GM18873 (cell line): ENCODE results near the gene SNRPA.
A peak's percentile ranks its signal among the peaks of the same experiment; 100 is the strongest.
"Not testable (repeated sequence)": the region's sequence is repeated elsewhere in the genome, so short reads cannot be mapped to it uniquely, and the experiment has no call there.

Experiments used
- ATAC-seq: cut with Tn5 transposase; IDR thresholded peaks from one replicate; pipeline ENCODE4 v1.9.1; 2021; ENCODE audit warnings: mild to moderate bottlenecking, moderate library complexity, moderate number of reproducible peaks; ENCODE audit not compliant: unreplicated experiment, low FRiP score

SNRPA gene

GRCh38 chr19:40743926-40744325, 7.1 kb upstream of the SNRPA start:
- no peak for ATAC-seq

- ATAC-seq = no peak
These were observed 6.2 kb upstream of the SNRPA start for GRCh38 chr19:40744554-40745401.

DNA sequence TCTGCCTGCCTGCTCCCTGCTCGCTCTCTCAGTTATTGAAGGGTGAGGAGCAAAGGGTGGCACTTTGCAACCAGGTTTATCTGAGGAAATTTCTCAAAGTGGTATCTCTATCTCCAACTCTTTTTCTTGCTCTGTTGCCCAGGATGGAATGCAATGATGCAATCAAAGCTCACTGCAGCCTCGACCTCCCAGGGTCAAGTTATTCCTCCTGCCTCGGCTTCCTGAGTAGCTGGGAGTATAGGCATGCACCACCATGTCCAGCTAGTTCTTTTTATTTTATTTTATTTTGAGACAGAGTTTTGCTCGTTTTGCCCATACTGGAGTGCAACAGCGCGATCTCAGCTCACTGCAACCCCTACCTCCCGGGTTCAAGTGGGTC, 5.6 kb upstream of the SNRPA start:
- no peak for ATAC-seq

- ATAC-seq = no peak
These were observed 3.5 kb upstream of the SNRPA start for GRCh38 chr19:40747536-40747935.

- ATAC-seq = peak; percentile 83
These were observed 737 bp upstream of the SNRPA start, which contains the start of gene ACTMAP for GRCh38 chr19:40750058-40750873. TSS of gene ACTMAP (minus strand) at chr19:40750477. CDS start at chr19:40749803, 674 bp downstream.

DNA sequence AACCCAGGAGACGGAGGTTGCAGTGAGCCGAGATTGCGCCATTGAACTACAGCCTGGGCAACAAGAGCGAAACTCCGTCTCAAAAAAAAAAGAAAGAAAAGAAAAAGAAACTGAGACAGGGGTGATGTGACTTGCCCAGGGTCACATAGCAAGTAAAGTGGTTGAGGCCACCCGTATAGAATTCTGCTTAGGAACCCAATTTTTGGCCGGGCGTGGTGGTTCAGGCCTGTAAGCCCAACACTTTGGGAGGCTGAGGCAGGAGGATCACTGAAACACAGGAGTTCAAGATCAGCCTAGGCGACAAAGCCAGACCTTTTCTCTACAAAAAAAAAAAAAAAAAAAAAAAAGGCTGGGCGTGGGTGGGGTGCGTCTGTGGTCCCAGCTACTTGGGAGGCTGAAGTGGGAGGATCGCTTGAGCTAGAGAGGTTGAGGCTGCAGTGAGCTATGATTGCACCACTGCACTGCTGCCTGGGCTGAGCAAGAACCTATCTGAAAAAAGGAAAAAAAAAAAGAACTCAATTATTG, 1.3 kb downstream of the SNRPA start:
- no peak for ATAC-seq

- no peak for ATAC-seq
These were observed 3.7 kb downstream of the SNRPA start for GRCh38 chr19:40754611-40755247.

DNA sequence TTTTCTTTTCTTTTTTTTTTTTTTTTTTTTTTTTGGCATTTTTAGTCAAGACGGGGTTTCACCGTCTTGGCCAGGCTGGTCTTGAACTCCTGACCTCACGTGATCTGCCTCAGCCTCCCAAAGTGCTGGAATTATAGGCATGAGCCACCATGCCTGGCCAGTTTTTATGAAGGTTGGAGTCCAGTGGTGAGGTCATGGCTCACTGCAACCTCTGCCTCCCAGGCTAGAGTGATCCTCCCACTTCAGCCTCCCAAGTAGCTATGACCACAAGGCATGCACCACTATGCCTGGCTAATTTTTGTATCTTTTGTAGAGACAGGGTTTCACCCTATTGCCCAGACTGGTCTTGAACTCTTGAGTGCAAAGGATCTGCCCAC, 4.2 kb downstream of the SNRPA start:
- no peak for ATAC-seq

DNA sequence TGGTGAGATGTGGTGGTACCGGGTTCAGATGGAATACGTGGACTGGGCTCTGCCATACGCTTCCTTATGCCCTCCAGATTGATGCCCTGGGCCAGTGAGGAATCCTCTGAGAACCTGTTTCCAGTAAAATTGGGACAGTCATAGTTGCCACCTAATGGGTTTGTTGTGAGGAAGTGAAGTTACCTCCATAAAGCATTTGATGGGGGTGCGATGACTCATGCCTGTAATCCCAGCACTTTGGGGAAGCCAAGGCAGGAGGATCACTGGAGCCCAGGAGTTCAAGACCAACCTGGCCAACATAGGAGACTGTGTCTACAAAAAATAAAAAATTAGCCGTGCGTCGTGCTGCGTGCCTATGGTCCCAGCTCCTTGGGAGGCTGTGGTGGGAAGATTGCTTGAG, 4.8 kb downstream of the SNRPA start:
- ATAC-seq = no peak

DNA sequence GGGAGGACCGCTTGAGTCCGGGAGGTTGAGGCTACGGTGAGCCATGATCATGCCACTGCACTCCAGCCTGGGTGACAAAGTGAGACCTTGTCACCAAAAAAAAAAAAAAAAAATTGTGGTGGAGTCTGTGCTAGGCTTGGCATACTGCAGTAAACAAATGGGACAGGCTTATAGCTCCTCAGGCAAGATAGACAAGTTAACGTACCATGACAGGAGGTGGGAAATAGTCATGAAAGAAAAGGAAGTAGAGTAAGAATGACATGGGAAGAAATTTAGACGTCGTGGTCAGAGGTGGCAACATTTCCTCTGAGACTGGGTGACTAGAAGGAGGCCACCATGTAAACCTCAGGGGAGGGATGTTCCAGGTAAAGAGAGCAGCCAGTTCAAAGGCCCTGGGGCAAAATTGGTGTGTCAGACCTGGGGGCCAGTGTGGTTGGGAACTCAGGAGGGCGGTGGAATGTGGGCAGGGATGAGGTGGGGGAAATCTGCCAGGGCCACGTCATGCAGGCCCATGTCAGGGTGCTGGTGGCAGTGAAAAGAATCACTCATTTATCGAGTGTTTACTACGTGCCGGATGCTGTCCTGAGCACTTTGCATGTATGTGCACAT, 5.6 kb downstream of the SNRPA start:
- ATAC-seq = no peak

GRCh38 chr19:40758491-40758890, 7.5 kb downstream of the SNRPA start:
- no peak for ATAC-seq

GRCh38 chr19:40759352-40759751, 8.3 kb downstream of the SNRPA start:
- no peak for ATAC-seq

- no peak for ATAC-seq
These were observed 11.9 kb downstream of the SNRPA start for GRCh38 chr19:40762754-40763470.

- no peak for ATAC-seq
These were observed 12.5 kb downstream of the SNRPA start for GRCh38 chr19:40763526-40763925.

DNA sequence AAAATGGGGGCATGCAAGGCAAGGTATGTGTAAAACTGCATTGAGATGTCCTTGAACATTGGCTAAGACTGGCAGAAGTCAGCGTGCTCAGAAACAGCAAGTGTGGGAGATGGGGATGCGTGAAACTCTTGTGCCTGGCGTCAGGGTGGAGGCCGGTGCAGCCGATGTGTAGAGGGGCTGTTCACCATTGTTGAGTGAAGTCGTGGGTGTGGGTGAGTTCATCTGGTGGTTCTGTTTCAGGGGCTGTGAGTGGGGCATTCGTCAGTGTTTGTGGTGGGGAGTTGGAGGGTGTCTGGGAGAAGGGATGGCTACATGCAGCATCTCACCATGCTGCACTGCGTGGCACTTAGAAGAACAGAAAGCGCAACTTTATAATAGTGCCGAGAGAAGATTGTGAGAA, 13.0 kb downstream of the SNRPA start:
- ATAC-seq = no peak

GRCh38 chr19:40766385-40766784, 15.4 kb downstream of the SNRPA start:
- ATAC-seq = not testable (repeated sequence)

DNA sequence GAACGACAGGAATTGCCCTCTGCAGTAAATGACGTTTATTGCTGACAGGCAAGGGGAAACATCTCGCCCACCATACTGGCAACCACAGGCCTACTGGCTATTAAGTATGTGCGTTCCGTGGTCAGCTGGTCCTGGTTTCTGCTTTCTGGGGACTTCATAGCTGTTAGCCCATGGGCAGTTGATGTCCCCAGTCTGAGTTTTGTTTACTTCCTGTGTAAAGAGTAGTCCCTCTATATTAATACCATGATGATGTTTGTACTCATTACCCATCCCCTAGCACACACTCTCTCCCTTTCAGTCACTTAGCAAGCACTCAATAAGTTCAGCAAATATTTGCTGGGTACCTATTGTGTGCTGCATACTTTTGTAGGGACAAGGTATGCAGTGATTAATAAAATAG, 17.9 kb downstream of the SNRPA start:
- ATAC-seq = no peak

- not testable (repeated sequence) for ATAC-seq
These were observed 20.3 kb downstream of the SNRPA start for GRCh38 chr19:40771101-40771862.
